HCT116 (cell line): ENCODE data around the gene CNFN.

Experiments
- CTCF ChIP-seq, 3 experiments: fragments of 200-600 bp in 1 of 3; sonication (generic) in 1 of 3; IDR thresholded peaks in 2 of 3; conservative IDR thresholded peaks in 1 of 3; 2 replicates each; pipeline ENCODE4 v1.5.1; 2012 to 2017; ENCODE audit warnings: low read depth in 2 of 3, low read length in 2 of 3, antibody characterized with exemption in 1 of 3, borderline replicate concordance in 1 of 3, control low read depth in 1 of 3, mild to moderate bottlenecking in 1 of 3, mixed read lengths in 1 of 3, mixed run types in 1 of 3, moderate library complexity in 1 of 3; ENCODE audit not compliant: insufficient read depth in 1 of 3
- EZH2 ChIP-seq: fragments of 200-600 bp; sonication (generic); IDR thresholded peaks from 2 replicates; pipeline ENCODE4 v1.6.1; 2017; ENCODE audit warnings: antibody characterized with exemption, mixed run types
- YY1 ChIP-seq: IDR thresholded peaks from 2 replicates; pipeline ENCODE4 v1.6.1; 2011; ENCODE audit warnings: low read length, low read depth, moderate library complexity, mild to moderate bottlenecking; ENCODE audit not compliant: insufficient replicate concordance; ENCODE audit errors: extremely low read depth

- TF ChIP-seq YY1 = no peak
- no peak for TF ChIP-seq EZH2
- TF ChIP-seq CTCF (IDR thresholded peaks at IDR 0.05 in 2 of 3, conservative IDR thresholded peaks at IDR 0.05 in 1 of 3; ENCODE audit: borderline replicate concordance in 1 of 3, insufficient read depth in 1 of 3, low read depth in 2 of 3, low read length in 2 of 3) = no peak
Observed at GRCh38 chr19:42344336-42344893, 45.7 kb downstream of the CNFN start.
